ENCODE data around the gene P3R3URF.
A peak's percentile ranks its signal among the peaks of the same experiment; 100 is the strongest.

The P3R3URF gene

DNA sequence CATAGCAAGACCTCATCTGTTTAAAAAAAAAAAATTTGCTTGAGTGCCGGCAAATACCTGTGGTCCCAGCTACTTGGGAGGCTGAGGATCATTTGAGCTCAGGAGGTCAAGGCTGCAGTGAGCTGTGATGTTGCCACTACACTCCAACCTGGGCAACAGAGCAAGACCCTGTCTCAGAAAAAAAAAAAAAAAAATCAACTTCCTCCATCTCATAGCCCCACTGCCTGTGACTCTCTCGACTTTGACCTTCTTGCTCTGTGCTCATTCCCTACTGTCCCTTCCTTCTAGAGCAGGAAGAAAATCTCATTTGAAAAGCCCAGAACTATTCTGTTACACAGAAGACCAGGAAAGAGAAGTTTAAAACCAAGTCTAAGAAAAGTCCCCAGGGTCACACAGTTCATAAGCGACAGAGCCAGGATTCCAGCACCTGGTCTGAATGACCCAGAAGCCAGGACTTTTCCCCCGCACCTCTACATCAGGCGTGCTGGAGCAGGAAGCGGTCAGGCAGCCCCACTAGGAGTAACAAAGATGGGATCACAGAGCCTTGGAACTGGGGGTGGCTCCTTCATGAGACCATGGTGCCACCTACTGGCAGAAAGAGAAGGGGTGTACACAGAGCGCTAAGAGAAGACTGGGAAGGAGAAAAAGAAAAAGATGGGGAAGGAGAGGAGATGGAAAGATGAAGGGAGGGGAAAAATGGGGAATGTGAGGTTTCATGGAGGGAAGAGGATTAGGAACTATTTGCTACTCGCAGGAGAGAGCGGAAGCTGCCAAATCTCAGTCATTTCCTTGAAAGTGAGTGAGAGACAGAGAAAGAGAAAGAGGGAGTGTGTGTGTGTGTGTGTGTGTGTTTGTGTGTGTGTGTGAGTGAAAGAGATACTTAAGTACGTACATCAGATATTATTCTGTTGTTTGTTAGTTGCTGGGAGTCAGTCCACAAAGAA is 3.1 kb upstream of the P3R3URF start (continued):
- TF ChIP-seq, protein P1, sequence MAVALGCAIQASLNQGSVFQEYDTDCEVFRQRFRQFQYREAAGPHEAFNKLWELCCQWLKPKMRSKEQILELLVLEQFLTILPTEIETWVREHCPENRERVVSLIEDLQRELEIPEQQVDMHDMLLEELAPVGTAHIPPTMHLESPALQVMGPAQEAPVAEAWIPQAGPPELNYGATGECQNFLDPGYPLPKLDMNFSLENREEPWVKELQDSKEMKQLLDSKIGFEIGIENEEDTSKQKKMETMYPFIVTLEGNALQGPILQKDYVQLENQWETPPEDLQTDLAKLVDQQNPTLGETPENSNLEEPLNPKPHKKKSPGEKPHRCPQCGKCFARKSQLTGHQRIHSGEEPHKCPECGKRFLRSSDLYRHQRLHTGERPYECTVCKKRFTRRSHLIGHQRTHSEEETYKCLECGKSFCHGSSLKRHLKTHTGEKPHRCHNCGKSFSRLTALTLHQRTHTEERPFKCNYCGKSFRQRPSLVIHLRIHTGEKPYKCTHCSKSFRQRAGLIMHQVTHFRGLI (tag by site-specific recombination; IDR thresholded peaks at IDR 0.05) = no peak
- TF ChIP-seq ZNF792 (tag by site-specific recombination; IDR thresholded peaks at IDR 0.05) (no peak; the same call in 1 of the 2 replicates), SCRT2 (tag by site-specific recombination; IDR thresholded peaks at IDR 0.05) (no peak), ZFP69B (tag by site-specific recombination; IDR thresholded peaks at IDR 0.05) (0 out of 2 replicates have a peak, but pooled peaks have one; percentile 19), OSR2 (tag by site-specific recombination; IDR thresholded peaks at IDR 0.05) (no peak), SP2 (tag by site-specific recombination; IDR thresholded peaks at IDR 0.05) (no peak), ZNF19 (tag by site-specific recombination; IDR thresholded peaks at IDR 0.05; ENCODE audit: low read depth) (no peak), PRDM1 (tag by site-specific recombination; IDR thresholded peaks at IDR 0.05) (peak; percentile 91), SP3 (tag by site-specific recombination; IDR thresholded peaks at IDR 0.05) (no peak), KLF16 (tag by site-specific recombination; IDR thresholded peaks at IDR 0.05) (peak; percentile 21; the same call in 1 of the 2 replicates), GLI4 (tag by site-specific recombination; IDR thresholded peaks at IDR 0.05) (no peak), ZNF404 (tag by site-specific recombination; IDR thresholded peaks at IDR 0.05) (no peak), ZNF560 (tag by site-specific recombination; IDR thresholded peaks at IDR 0.05; ENCODE audit: borderline replicate concordance) (no peak), ZFHX2 (tag by site-specific recombination; conservative IDR thresholded peaks at IDR 0.05) (no peak), ZNF169 (tag by site-specific recombination; IDR thresholded peaks at IDR 0.05) (no peak), EGR2 (tag by site-specific recombination; IDR thresholded peaks at IDR 0.05; ENCODE audit: low read depth) (no peak), ZNF548 (tag by site-specific recombination; IDR thresholded peaks at IDR 0.05) (no peak), ZNF112 (tag by site-specific recombination; IDR thresholded peaks at IDR 0.05) (no peak)
- TF ChIP-seq, protein P2, sequence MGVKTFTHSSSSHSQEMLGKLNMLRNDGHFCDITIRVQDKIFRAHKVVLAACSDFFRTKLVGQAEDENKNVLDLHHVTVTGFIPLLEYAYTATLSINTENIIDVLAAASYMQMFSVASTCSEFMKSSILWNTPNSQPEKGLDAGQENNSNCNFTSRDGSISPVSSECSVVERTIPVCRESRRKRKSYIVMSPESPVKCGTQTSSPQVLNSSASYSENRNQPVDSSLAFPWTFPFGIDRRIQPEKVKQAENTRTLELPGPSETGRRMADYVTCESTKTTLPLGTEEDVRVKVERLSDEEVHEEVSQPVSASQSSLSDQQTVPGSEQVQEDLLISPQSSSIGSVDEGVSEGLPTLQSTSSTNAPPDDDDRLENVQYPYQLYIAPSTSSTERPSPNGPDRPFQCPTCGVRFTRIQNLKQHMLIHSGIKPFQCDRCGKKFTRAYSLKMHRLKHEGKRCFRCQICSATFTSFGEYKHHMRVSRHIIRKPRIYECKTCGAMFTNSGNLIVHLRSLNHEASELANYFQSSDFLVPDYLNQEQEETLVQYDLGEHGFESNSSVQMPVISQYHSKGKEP (tag by site-specific recombination; IDR thresholded peaks at IDR 0.05) = no peak
- TF ChIP-seq, protein P3, sequence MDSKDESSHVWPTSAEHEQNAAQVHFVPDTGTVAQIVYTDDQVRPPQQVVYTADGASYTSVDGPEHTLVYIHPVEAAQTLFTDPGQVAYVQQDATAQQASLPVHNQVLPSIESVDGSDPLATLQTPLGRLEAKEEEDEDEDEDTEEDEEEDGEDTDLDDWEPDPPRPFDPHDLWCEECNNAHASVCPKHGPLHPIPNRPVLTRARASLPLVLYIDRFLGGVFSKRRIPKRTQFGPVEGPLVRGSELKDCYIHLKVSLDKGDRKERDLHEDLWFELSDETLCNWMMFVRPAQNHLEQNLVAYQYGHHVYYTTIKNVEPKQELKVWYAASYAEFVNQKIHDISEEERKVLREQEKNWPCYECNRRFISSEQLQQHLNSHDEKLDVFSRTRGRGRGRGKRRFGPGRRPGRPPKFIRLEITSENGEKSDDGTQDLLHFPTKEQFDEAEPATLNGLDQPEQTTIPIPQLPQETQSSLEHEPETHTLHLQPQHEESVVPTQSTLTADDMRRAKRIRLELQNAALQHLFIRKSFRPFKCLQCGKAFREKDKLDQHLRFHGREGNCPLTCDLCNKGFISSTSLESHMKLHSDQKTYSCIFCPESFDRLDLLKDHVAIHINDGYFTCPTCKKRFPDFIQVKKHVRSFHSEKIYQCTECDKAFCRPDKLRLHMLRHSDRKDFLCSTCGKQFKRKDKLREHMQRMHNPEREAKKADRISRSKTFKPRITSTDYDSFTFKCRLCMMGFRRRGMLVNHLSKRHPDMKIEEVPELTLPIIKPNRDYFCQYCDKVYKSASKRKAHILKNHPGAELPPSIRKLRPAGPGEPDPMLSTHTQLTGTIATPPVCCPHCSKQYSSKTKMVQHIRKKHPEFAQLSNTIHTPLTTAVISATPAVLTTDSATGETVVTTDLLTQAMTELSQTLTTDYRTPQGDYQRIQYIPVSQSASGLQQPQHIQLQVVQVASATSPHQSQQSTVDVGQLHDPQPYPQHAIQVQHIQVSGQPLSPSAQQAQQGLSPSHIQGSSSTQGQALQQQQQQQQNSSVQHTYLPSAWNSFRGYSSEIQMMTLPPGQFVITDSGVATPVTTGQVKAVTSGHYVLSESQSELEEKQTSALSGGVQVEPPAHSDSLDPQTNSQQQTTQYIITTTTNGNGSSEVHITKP (tag by site-specific recombination; IDR thresholded peaks at IDR 0.05) = peak; percentile 42
- TF ChIP-seq, protein P4, sequence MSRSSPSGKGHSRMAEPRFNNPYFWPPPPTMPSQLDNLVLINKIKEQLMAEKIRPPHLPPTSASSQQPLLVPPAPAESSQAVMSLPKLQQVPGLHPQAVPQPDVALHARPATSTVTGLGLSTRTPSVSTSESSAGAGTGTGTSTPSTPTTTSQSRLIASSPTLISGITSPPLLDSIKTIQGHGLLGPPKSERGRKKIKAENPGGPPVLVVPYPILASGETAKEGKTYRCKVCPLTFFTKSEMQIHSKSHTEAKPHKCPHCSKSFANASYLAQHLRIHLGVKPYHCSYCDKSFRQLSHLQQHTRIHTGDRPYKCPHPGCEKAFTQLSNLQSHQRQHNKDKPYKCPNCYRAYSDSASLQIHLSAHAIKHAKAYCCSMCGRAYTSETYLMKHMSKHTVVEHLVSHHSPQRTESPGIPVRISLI (tag by site-specific recombination; IDR thresholded peaks at IDR 0.05) = no peak
- TF ChIP-seq, protein P5, sequence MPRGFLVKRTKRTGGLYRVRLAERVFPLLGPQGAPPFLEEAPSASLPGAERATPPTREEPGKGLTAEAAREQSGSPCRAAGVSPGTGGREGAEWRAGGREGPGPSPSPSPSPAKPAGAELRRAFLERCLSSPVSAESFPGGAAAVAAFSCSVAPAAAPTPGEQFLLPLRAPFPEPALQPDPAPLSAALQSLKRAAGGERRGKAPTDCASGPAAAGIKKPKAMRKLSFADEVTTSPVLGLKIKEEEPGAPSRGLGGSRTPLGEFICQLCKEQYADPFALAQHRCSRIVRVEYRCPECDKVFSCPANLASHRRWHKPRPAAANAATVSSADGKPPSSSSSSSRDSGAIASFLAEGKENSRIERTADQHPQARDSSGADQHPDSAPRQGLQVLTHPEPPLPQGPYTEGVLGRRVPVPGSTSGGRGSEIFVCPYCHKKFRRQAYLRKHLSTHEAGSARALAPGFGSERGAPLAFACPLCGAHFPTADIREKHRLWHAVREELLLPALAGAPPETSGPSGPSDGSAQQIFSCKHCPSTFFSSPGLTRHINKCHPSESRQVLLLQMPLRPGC (tag by site-specific recombination; IDR thresholded peaks at IDR 0.05) = no peak
- TF ChIP-seq, protein P6, sequence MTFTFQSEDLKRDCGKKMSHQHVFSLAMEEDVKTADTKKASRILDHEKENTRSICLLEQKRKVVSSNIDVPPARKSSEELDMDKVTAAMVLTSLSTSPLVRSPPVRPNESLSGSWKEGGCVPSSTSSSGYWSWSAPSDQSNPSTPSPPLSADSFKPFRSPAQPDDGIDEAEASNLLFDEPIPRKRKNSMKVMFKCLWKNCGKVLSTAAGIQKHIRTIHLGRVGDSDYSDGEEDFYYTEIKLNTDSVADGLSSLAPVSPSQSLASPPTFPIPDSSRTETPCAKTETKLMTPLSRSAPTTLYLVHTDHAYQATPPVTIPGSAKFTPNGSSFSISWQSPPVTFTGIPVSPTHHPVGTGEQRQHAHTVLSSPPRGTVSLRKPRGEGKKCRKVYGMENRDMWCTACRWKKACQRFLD (tag by site-specific recombination; IDR thresholded peaks at IDR 0.05) = no peak
- TF ChIP-seq, protein P7, sequence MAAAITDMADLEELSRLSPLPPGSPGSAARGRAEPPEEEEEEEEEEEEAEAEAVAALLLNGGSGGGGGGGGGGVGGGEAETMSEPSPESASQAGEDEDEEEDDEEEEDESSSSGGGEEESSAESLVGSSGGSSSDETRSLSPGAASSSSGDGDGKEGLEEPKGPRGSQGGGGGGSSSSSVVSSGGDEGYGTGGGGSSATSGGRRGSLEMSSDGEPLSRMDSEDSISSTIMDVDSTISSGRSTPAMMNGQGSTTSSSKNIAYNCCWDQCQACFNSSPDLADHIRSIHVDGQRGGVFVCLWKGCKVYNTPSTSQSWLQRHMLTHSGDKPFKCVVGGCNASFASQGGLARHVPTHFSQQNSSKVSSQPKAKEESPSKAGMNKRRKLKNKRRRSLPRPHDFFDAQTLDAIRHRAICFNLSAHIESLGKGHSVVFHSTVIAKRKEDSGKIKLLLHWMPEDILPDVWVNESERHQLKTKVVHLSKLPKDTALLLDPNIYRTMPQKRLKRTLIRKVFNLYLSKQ (tag by site-specific recombination; IDR thresholded peaks at IDR 0.05; ENCODE audit: borderline replicate concordance) = no peak
- TF ChIP-seq, protein P8, sequence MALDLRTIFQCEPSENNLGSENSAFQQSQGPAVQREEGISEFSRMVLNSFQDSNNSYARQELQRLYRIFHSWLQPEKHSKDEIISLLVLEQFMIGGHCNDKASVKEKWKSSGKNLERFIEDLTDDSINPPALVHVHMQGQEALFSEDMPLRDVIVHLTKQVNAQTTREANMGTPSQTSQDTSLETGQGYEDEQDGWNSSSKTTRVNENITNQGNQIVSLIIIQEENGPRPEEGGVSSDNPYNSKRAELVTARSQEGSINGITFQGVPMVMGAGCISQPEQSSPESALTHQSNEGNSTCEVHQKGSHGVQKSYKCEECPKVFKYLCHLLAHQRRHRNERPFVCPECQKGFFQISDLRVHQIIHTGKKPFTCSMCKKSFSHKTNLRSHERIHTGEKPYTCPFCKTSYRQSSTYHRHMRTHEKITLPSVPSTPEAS (tag by site-specific recombination; IDR thresholded peaks at IDR 0.05) = peak; percentile 91
